ENCODE measurements around the gene FAM222A. TPM values are rescaled to one million over a fixed set of nuclear protein-coding genes. Genes with fewer than 3 reads are reported as not detected.

The FAM222A gene
- total RNA-seq, 1 experiment from 2014 or later = 2.8 TPM

- no peak overlapping the region for H4K5ac ChIP-seq (ENCODE audit: insufficient read length, low read depth, low read length)
- no peaks in the 10 kb centered on the region for H4K20me1 ChIP-seq (ENCODE audit: control insufficient read depth, insufficient read depth, insufficient read length)
Measured at GRCh38 chr12:109710747-109711595, 2.7 kb upstream of the FAM222A start.

More at GRCh38 chr12:109710747-109711595, 2.7 kb upstream of the FAM222A start:
- Histone ChIP-seq H3K56ac (ENCODE audit: insufficient read length, low read depth, low read length) (no peak overlapping the region), H2BK5ac (ENCODE audit: insufficient read length, low read length) (no peak overlapping the region), H2BK12ac (ENCODE audit: insufficient read length, low read depth, low read length) (no peak overlapping the region), H3K4ac (ENCODE audit: low read depth, low read length) (no peak overlapping the region), H3K4me1 (ENCODE audit: insufficient read depth, low read length) (no peaks in the 10 kb centered on the region), H3K79me1 (ENCODE audit: insufficient read depth, low read depth, low read length, poor library complexity, severe bottlenecking) (no peaks in the 10 kb centered on the region), H2BK20ac (ENCODE audit: low read depth, low read length, poor library complexity, severe bottlenecking) (no peak overlapping the region), H4K8ac (replicated peaks; ENCODE audit: insufficient read length, low read depth, low read length) (no peak overlapping the region), H3K27me3 (ENCODE audit: insufficient read depth, low read length) (peaks cover 2% of the 10 kb centered on the region; the same call in 1 of the 2 replicates), H2BK120ac (ENCODE audit: low read depth, low read length, poor library complexity, severe bottlenecking) (no peak overlapping the region), H3K14ac (ENCODE audit: insufficient read depth, low read length) (no peak overlapping the region), H2AFZ (ENCODE audit: low read length) (no peak overlapping the region), H3K4me2 (ENCODE audit: insufficient read depth, insufficient read length, low read length) (no peak overlapping the region), H2BK15ac (ENCODE audit: low read depth, low read length) (no peak overlapping the region), H4K91ac (ENCODE audit: insufficient read length, low read depth, low read length) (no peak overlapping the region), H3K23ac (ENCODE audit: insufficient read length, low read depth, low read length) (no peak overlapping the region), H3K79me2 (ENCODE audit: insufficient read depth, low read length) (no peaks in the 10 kb centered on the region), H3T11ph (ENCODE audit: low read length) (no peak overlapping the region), H2AK5ac (ENCODE audit: insufficient read length, low read length) (no peak overlapping the region), H3K9ac (ENCODE audit: extremely low read depth, insufficient read length, low read length) (no peak overlapping the region), H3K9me3 (ENCODE audit: control insufficient read depth, low read depth, low read length) (no peaks in the 10 kb centered on the region), H3K23me2 (ENCODE audit: insufficient read length, low read depth, low read length, poor library complexity, severe bottlenecking) (peaks cover 4% of the 10 kb centered on the region), H3K18ac (ENCODE audit: insufficient read length, low read depth, low read length) (no peak overlapping the region), H3K27ac (ENCODE audit: insufficient read length, low read depth, low read length) (no peak overlapping the region)
- WGBS (ENCODE audit: extremely low coverage, insufficient read length, low lambda C conversion rate) = no CpG with 5 or more reads among the region's 11 CpGs
- Mint-ChIP-seq H3K36me3 (ENCODE audit: insufficient read depth in 1 of 3, low read depth in 3 of 3) (no peaks in the 10 kb centered on the region), H3K4me1 (peaks cover 14 to 42% of the 10 kb centered on the region in 2 experiments), H3K27ac (no peak overlapping the region), H3K27me3 (ENCODE audit: low read depth) (peaks cover 25% of the 10 kb centered on the region), H3K9me3 (no peaks in the 10 kb centered on the region; a peak in 1 of 5 replicates), H3K4me3 (peak overlapping the region in 1 of 2 experiments; percentile 40; a peak in 1 of 5 replicates)
- no peak for DNase-seq
- no peak for TF ChIP-seq CTCF (conservative IDR thresholded peaks at IDR 0.05)

All from H9 (cell line).